ENCODE measurements around the gene OR6M1. TPM values are rescaled to one million over a fixed set of nuclear protein-coding genes. Genes with fewer than 3 reads are reported as not detected.

The OR6M1 gene
- total and polyA plus RNA-seq, 12 donors, result not detected

DNA sequence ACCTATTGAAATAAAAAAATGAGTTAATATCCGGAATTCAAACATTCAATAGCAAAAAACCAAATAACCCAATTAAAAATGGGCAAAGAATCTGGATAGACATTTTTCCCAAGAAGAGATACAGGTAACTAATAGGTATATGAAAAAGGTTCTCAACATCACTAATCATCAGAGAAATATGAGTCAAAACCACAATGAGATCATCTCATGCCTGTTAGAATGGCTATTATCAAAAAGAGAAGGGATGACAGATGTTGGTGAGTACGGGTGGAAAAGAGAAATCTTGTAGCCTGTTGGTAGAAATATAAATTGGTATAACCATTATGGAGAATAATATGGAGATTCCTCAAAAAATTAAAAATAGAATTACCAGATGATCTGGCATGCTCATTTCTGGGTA lies 26.9 kb upstream of the OR6M1 start:
- intact Hi-C loops (cut with DNase I), result no loop called here
- TF ChIP-seq, protein P1, sequence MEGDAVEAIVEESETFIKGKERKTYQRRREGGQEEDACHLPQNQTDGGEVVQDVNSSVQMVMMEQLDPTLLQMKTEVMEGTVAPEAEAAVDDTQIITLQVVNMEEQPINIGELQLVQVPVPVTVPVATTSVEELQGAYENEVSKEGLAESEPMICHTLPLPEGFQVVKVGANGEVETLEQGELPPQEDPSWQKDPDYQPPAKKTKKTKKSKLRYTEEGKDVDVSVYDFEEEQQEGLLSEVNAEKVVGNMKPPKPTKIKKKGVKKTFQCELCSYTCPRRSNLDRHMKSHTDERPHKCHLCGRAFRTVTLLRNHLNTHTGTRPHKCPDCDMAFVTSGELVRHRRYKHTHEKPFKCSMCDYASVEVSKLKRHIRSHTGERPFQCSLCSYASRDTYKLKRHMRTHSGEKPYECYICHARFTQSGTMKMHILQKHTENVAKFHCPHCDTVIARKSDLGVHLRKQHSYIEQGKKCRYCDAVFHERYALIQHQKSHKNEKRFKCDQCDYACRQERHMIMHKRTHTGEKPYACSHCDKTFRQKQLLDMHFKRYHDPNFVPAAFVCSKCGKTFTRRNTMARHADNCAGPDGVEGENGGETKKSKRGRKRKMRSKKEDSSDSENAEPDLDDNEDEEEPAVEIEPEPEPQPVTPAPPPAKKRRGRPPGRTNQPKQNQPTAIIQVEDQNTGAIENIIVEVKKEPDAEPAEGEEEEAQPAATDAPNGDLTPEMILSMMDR (IDR thresholded peaks at IDR 0.05), result no peak
- Histone ChIP-seq H3K36me3 (no peaks in the 10 kb centered on the region), H3K4me3 (no peak overlapping the region), H3K4me1 (no peaks in the 10 kb centered on the region), H3K27ac (no peak overlapping the region), H3K27me3 (peaks cover 0 to 10% (median 0%) of the 10 kb centered on the region in 7 donors), H3K9me3 (no peaks in the 10 kb centered on the region)
- no peak for ATAC-seq
- DNase-seq, result no peak
- 80 to 81% methylated on average over 2 of the region's 2 CpGs for whole genome bisulfite sequencing, 2 donors

DNA sequence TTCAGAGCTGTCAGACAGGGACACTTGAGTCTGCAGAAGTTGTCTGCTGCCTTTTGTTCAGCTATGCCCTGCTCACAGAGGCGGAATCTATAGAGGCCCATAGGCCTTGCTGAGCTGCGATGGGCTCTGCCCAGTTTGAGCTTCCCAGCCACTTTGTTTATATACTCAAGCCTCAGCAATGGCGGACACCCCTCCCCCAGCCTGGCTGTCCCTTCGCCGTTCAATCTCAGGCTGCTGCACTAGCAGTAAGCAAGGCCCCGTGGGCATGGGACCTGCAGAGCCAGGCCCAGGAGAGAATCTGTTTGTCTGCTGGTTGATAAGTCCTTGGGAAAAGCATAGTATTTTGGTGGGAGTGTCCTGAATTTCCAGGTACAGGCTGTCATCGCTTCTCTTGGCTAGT lies 23.6 kb upstream of the OR6M1 start:
- 83 to 87% methylated on average over 7 of the region's 7 CpGs for WGBS, 2 donors
- Histone ChIP-seq H3K4me3 (no peak overlapping the region), H3K4me1 (no peaks in the 10 kb centered on the region), H3K27me3 (peaks cover 0 to 10% (median 0%) of the 10 kb centered on the region in 7 donors), H3K9me3 (no peaks in the 10 kb centered on the region), H3K36me3 (no peaks in the 10 kb centered on the region), H3K27ac (no peak overlapping the region)
- ATAC-seq (no peak), DNase-seq (no peak)
- TF ChIP-seq, protein P1 (IDR thresholded peaks at IDR 0.05), result no peak
- intact Hi-C loops (cut with DNase I), result no loop called here

DNA sequence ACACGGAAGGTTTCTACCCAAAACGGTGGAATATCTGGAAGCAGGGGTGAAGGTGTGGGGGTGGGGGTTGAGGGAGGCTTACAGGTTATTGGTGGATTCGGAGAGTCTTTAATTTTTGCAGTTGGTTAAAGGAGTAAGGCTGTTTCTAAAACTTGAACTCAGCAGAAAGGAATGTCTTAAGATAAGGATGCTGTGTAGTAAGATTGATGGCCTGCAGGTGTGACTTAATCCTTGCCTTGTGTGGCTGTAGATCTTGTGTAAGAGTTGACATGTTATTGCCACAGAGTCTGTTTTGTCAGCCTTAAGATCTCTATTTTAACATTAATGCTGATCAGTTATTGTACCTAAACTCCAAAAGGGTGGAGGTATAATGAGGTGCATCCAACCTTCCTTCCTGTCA lies 16.4 kb upstream of the OR6M1 start:
- Histone ChIP-seq H3K9me3 (peaks cover 0 to 5% (median 0%) of the 10 kb centered on the region in 11 donors), H3K27ac (no peak overlapping the region), H3K36me3 (no peaks in the 10 kb centered on the region), H3K27me3 (no peaks in the 10 kb centered on the region), H3K4me1 (no peaks in the 10 kb centered on the region), H3K4me3 (no peak overlapping the region)
- intact Hi-C loops (cut with DNase I), result no loop called here
- ATAC-seq, result no peak
- 27 to 35% methylated on average over 3 of the region's 3 CpGs for WGBS, 2 donors
- no peak for DNase-seq
- TF ChIP-seq, protein P1 (IDR thresholded peaks at IDR 0.05), result no peak

DNA sequence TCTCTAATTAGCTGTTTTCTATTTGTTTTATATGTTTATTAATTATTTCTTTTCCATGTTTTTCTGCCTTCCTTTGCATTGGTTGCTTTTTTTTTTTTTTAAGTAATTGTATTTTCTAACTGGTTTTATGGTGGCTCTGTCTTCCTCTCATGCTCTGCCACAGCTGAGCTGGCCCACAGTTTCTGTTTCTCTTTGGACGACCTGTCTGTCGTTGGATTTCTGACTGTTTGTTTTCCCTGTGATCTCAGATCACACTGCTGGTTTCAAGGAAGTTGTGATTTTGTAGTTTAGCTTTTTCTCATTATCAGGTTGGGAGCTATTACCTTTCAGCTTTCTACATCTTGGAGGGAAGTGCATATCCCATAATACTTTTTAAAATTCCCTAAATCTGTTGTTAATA lies 15.9 kb upstream of the OR6M1 start:
- no peak for ATAC-seq
- 9 to 10% methylated on average over 2 of the region's 2 CpGs for WGBS, 2 donors
- H3K27me3 ChIP-seq, result no peaks in the 10 kb centered on the region
- H3K36me3 ChIP-seq, result no peaks in the 10 kb centered on the region
- DNase-seq, result no peak
- intact Hi-C loops (cut with DNase I), result no loop called here
- TF ChIP-seq, protein P1 (IDR thresholded peaks at IDR 0.05), result no peak
- no peaks in the 10 kb centered on the region for H3K4me1 ChIP-seq
- H3K27ac ChIP-seq, result no peak overlapping the region
- H3K4me3 ChIP-seq, result no peak overlapping the region
- peaks cover 0 to 5% (median 0%) of the 10 kb centered on the region in 11 donors for H3K9me3 ChIP-seq
